Fibroblast of peridontal ligament (primary cell): ENCODE results near the gene IL17RE.
A peak's percentile ranks its signal among the peaks of the same experiment; 100 is the strongest.
"Not testable (repeated sequence)": the region's sequence is repeated elsewhere in the genome, so short reads cannot be mapped to it uniquely, and the experiment has no call there.

Experiments
- DNase-seq: peaks from one replicate; pipeline ENCODE4 v3.0.0-alpha.2; 2010; ENCODE audit errors: extremely low read depth

IL17RE gene

DNA sequence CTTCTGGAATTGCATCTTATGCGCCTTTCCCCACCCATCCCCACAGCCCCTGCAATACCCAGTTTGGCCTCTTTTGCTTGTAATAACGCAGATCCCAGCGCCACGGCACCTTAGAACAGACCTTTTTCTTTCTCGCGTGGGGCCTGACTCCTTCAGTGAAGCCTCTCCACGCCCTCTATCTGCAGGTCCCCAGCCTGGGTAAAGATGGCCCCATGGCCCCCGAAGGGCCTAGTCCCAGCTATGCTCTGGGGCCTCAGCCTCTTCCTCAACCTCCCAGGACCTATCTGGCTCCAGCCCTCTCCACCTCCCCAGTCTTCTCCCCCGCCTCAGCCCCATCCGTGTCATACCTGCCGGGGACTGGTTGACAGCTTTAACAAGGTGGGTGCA lies 31.6 kb downstream of the IL17RE start:
- DNase-seq: no peak

GRCh38 chr3:9934993-9935392 lies 32.3 kb downstream of the IL17RE start:
- DNase-seq: no peak

DNA sequence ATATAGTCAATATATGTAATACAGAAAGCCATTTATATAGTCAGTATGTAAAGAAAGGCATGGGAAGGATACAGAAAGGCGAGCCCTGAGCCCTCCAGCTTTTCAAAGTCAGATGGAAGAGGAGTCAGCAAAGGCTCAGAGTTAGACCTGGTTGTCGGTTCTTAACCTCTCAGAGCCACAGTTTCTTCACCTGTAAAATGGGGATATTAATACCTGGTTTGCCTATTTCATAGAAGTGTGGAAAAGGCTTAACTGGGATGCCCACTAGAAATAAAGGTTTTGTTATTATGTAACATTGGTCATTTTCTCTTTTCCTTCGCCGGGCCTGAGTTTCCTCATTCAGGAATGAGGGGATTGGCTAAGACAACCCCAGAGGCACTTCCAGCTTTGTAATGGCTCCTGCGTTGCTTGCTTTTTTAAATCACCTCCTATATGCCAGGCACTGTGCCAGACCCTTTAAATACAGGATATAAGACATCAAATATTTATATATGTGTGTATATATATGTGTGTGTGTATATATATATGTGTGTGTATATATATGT lies 33.4 kb downstream of the IL17RE start:
- no peak for DNase-seq

GRCh38 chr3:9937486-9938238 lies 35.0 kb downstream of the IL17RE start:
- no peak for DNase-seq

GRCh38 chr3:9938966-9939365 lies 36.3 kb downstream of the IL17RE start:
- DNase-seq: no peak

DNA sequence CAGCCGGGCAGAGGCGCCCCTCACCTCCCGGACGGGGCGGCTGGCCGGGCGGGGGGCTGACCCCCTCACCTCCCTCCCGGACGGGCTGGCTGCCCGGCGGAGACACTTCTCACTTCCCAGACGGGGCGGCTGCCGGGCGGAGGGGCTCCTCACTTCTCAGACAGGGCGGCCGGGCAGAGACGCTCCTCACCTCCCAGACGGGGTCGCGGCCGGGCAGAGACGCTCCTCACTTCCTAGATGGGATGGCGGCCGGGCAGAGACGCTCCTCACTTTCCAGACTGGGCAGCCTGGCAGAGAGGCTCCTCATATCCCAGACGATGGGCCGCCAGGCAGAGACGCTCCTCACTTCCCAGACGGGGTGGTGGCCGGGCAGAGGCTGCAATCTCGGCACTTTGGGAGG lies 37.3 kb downstream of the IL17RE start:
- not testable (repeated sequence) for DNase-seq

DNA sequence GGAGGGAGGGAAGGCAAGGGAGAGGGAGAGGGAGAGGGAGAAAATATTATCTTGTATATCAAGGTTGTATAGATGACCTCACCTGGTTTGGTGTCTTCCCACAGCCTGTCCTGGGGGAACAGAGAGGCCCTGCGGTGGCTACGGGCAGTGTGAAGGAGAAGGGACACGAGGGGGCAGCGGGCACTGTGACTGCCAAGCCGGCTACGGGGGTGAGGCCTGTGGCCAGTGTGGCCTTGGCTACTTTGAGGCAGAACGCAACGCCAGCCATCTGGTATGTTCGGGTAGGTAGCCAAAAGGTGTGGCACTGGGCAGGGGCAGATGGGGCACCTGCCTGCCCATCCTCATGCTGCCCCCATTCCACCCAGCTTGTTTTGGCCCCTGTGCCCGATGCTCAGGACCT lies 38.1 kb downstream of the IL17RE start:
- no peak for DNase-seq

- DNase-seq: no peak
Observed at GRCh38 chr3:9942164-9942563, 39.5 kb downstream of the IL17RE start.

DNA sequence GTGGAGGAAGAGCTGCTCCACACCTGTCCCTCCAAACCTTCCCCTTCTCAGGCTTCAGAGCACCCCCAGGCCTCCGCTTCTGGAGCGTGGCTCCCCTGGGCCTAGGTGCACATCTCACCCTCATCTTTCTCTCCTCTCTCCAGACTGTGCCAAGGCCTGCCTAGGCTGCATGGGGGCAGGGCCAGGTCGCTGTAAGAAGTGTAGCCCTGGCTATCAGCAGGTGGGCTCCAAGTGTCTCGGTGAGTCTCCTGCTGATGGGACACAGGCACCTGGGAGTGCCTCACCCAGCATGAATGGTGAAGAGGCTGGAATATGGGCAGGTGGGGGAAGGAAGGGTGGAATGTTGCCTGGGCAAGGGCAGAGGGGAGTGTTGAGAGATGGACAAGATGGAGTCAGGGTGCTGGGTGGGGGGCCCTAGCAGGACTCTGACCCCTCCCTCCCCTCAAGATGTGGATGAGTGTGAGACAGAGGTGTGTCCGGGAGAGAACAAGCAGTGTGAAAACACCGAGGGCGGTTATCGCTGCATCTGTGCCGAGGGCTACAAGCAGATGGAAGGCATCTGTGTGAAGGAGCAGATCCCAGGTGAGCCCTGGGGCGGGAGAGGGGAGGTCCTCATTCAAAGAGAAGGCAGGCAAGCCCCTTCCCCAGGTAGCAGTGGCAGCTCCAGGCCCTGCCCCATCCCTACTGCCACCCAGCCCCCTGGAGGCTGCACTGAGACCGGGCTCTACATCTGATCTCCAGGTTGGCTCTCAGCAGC lies 40.5 kb downstream of the IL17RE start:
- no peak for DNase-seq

DNA sequence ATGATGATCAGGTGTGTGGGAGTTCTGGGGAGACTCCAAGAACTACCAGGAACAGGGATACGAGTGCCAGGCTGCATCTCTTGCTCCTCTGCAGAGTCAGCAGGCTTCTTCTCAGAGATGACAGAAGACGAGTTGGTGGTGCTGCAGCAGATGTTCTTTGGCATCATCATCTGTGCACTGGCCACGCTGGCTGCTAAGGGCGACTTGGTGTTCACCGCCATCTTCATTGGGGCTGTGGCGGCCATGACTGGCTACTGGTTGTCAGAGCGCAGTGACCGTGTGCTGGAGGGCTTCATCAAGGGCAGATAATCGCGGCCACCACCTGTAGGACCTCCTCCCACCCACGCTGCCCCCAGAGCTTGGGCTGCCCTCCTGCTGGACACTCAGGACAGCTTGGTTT lies 41.6 kb downstream of the IL17RE start:
- no peak for DNase-seq

DNA sequence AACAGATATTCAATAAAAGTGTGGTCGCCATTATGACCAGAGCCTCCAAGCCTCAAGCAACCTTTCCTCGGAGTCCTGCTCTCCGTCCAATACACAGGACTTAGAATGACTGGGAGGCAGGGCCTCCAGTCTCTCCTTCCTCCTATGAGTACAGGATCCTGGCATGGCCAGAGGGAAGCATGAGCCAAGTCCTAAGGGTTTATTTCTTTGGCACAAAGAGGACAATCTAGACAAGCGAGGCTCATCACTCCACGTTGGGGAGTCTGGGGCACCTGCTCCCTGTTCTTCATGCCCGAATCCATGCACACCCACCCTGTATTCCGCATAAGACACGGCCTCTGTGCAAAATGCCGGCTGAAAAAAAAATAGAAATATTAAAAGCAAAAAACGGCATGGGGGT lies 42.7 kb downstream of the IL17RE start:
- DNase-seq: no peak

DNA sequence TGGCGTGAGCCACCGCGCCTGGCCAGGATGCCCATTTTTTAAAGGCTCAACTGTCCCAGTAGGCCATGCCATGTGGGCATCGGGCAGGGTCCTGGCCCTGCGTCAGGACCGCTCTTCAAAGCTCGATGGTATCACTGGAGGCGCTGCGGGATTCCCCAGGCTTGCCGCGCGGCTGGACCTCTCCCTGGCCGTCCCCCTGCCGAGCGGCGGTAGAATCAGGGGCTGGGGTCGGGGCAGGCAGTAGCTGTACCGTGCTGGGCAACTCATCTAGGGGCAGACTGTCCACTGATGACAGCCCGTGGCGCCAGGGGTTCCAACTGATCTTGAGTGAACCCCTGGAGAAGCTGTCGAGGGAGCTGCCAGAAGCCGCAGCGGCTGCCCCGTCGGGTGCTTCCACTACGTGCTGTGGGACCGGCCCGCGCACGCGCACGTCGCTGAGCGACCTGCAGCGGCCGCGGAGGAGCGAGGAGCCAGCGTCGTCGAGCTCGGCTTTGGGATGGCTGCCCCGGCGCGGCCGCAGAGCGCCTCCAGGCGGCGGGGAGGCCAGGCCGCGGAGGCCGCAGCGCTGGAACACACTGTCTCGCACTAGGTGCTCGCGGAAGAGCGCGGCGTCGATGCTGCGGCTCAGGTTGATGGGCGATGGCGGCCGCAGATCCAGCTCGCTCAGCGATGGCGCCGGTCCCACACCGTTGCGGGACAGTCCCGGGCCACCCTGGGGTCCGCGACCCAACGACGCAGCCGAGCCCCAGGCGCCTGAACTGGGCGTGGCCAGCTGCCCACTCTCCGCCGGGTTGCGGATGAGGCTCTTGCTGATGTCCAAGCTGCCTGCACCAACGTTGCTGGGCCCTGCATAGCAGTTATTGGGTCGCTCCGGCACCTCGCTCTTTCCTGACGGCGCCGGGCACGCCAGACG lies 43.7 kb downstream of the IL17RE start:
- DNase-seq: peak; percentile 81

- peak; percentile 57 for DNase-seq
Observed at GRCh38 chr3:9947025-9947995, 44.7 kb downstream of the IL17RE start.

DNA sequence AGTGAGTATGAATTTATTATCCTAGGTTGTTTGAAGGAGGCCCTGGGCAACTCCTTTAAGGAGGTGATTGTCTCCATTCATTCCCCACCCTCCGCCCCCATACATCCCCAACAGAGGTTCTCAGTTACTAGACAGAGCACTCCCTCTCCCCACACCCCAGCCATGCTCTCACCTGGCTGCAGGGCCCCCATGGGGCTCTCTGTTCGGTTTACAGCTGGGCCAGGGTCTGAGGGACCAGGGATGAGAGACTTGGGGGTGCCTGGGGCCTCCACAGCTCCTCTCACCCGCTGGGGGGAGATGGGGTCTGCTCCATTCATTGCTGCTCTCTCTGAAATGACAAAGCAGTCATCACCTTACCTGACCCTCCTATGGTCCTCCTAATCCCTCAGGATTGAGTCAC lies 45.9 kb downstream of the IL17RE start:
- DNase-seq: no peak

DNA sequence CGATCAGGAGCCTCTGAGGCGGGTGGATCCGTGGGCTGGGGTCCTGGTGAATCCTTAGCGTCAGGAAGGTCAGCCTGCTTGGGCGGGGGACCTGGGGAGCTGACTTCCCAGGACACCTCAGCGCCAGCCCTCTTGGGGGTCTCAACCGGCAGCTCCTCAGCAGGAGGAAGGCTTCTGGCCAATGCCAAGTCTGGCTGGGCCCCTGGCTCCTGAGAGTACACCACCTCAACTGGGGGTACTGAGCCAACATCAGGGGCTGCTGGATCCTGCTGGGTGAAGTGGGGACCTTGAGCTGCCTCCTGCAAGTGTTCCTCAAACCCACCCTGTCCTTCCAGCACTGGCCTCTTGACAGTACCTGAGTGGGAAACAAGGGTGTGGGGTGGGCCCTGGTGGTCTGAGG lies 46.5 kb downstream of the IL17RE start:
- DNase-seq: no peak

DNA sequence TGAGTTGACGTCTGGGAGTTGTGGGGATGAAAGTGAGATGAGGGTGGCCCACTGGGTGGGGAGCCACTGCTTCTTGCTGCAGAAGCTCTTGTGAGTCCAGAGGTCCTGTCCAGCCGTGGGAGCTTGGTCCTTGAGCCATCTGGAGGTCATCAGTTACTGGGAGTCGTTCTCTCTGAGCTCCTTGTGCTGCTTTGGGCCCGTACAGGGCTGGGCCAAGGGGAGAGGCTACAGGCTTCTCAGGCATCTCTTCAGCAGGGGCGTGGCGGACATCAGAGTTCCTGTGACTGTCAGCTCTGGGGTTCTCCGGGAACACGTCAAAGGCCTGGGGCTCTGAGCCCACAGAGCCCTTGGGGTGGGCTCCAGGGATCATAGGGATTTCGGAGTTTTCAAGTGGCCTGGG lies 47.0 kb downstream of the IL17RE start:
- no peak for DNase-seq

DNA sequence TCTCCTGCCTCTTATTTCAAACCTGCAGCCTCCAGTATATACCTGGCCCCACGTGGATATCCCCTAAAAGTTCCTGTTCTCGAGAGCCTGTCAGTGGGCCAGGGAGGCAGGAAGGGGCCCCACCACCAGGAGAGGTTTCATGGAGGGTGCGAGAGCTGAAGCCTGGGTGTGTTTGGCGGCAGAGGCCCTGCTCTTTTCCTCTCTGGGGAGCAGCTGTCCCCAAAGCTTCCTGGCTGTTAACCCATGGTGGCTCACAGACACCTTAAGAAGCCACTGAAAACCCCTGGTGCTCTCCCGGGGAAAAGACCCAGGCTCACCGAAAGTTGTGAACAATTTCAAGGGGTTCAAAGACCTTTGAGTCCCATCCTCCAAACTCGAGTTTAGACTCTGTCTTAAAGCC lies 48.5 kb downstream of the IL17RE start:
- no peak for DNase-seq

DNA sequence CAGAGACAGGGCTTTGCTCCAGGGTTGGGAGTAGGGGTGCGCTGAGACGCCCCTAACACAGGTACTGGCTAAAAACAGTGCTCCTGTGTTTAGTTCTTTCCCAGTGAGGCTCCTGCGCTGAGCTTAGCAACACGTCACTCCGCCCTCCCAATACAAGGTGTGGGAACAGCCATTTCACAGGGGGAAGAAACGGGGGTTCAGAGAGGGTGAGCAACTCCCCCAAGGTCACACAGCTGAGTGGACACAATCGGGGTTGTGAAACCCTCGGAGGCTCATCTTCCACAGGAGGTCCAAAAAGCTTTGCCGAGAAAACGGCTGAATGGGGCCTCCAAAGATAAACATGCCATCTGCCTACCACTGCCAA lies 48.9 kb downstream of the IL17RE start:
- no peak for DNase-seq

DNA sequence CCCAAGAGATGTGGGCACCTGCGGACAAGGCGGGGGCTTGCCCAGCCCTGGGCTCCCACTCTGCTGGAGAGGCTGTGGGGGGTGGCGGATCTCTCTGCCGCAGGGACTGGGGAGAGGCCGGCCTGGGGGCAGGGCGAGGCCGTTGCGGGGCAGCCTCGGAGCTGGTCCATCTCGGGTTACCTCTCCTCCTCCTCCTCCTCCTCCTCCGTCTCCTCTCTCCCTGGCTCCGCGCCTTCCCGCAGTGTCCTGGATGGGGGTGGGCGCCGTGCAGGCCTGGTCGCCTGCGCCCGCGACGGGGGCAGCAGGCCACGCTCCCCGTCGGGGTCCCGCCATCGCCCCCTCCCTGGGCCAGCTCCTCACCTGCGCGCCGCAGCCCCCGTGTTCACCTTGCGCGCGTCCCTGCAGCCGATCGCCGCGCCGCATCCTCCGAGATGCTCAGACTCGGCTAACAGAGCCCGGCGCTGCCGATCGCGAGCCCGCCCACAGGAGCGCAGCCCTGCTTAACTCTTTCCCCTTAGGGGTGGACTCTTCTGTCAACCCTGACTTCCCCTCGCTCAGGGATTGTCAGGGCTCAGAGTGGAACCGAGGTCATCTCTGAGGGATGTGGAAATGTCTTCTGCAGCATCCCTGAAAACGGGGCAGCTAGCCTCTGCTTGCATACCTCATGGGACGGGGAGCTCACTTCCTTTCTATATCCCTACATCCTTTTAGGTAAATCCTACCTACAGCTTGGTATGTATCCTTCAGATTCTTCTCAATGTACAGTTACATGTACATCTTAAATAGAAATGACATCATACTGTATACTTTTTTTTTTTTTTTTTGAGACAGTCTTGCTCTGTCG lies 49.5 kb downstream of the IL17RE start, which contains the start of gene PRRT3:
PRRT3 (minus strand) TSS at position 447 of the 844 bp plus-strand sequence. CDS start 2,293 bp downstream, outside the sequence.
- peak; percentile 17 for DNase-seq

- DNase-seq: no peak
Observed at GRCh38 chr3:9955067-9955502, 52.4 kb downstream of the IL17RE start.
